ENCODE results near the gene SF3A1.

The SF3A1 gene

GRCh38 chr22:30289141-30289979, 67.3 kb downstream of the SF3A1 start, which contains the start of gene CASTOR1:
TSS of gene CASTOR1 (minus strand) at chr22:30289505. CDS start at chr22:30289497, 8 bp downstream.
- peak; percentile 75 to 84 for DNase-seq (ENCODE audit: low read depth in 1 of 2, low spot score in 1 of 2)

- no peak for DNase-seq (ENCODE audit: low read depth in 1 of 2, low spot score in 1 of 2)
Observed at GRCh38 chr22:30288419-30289140, 68.1 kb downstream of the SF3A1 start.

- DNase-seq (ENCODE audit: low read depth in 1 of 2, low spot score in 1 of 2) = peak; percentile 80 to 82
Observed at GRCh38 chr22:30287648-30288418, 68.9 kb downstream of the SF3A1 start.

GRCh38 chr22:30286813-30287647, 69.7 kb downstream of the SF3A1 start:
- DNase-seq (ENCODE audit: low read depth in 1 of 2, low spot score in 1 of 2) = peak; percentile 75 to 86

GRCh38 chr22:30286331-30286730, 70.4 kb downstream of the SF3A1 start:
- no peak for DNase-seq (ENCODE audit: low read depth in 1 of 2, low spot score in 1 of 2)

- DNase-seq (ENCODE audit: low read depth in 1 of 2, low spot score in 1 of 2) = no peak
Observed at GRCh38 chr22:30285846-30286200, 70.9 kb downstream of the SF3A1 start.

GRCh38 chr22:30285176-30285845, 71.4 kb downstream of the SF3A1 start:
- DNase-seq (ENCODE audit: low read depth in 1 of 2, low spot score in 1 of 2) = no peak

DNA sequence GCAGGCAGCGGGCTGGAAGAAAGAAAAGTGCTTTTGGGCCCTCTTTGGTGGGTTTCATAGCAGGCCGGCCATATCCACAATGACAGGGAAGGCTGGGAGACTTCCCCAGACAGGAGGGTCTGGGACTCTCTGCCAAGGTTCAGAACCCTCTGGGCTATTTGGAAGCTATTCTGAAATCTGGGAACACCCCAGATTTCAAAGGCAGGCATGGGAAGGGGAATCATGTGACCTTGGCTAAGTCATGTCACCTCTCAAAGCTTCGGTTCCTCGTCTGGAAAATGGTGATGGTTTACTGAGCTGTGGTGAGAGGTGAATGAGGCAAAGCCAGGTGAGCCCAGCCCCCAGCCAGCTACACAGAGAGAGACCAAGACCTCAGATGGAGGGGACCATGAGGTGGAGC, 72.0 kb downstream of the SF3A1 start:
- no peak for DNase-seq (ENCODE audit: low read depth in 1 of 2, low spot score in 1 of 2)

DNA sequence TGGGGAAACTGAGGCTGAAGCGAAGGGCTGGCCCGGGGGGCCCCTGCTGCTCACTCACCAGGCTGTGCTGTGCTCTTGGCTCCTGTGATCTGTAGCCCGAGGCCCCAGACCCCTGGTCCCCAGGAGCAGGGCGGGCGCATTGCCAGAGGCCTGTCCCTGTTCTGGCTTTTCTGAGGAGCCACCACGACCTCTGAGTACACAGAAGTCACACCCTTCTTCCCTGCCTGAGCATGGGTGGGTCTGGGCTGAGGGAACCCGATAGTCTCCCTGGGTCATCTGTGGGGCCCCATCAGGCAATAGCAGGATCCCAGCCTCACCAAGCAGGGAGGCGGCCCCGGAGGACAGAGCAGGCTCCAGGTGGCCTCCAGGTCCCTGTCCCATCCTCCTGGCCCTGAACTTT, 72.5 kb downstream of the SF3A1 start:
- DNase-seq (ENCODE audit: low read depth in 1 of 2, low spot score in 1 of 2) = no peak

DNA sequence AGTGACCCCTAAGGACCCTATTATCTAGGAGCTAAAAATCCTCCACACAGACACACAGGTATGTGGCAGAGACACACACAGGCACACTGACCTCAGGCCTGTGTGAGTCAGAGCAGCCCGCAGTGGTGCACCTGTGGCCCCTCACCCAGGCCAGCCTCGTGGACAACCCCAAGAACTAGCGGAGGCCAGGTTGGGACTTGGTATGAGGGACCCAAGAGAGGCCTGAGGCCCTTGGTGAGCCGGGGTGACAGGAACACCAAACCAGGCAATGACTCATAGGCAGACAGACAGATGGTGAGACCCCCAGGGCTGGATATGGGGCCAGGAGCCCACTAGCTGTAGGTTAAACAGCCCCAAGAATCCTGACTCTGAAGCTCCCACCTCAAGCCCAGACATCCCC, 73.4 kb downstream of the SF3A1 start:
- no peak for DNase-seq (ENCODE audit: low read depth in 1 of 2, low spot score in 1 of 2)

DNA sequence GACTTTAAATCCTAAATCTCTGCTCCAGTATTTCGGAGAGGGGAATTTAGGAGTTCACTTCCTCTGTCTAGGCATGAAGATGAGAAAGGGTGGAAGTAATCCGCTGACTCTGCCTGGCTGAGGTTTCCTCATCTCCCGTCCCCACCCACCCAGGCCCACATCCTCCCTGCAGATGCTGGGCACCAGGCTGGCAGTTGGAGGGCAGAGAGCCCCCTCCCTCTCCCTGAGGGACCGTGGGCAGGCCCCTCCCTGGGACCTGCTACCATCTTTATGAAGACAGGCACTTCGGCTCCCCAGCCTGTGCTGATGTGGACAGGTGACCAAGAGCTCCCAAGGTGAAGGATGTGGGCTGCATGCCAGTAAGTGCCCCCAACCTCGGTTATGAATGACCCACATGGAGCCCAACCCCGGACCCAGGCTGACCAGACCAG, 74.1 kb downstream of the SF3A1 start:
- no peak for DNase-seq (ENCODE audit: low read depth in 1 of 2, low spot score in 1 of 2)
